Cardiac fibroblast (primary cell): ENCODE results near the gene TOX2.

ENCODE experiments used
- DNase-seq, 2 donors: peaks; one replicate each; pipeline versions ENCODE4 v3.0.0 to v3.0.0-alpha.2; 2010; ENCODE audit warnings: low read depth in 2 of 2
- H3K4me3 ChIP-seq, 2 donors: replicated peaks in 1 of 2; 1 replicate in 1 of 2; 2 replicates in 1 of 2; pipeline ENCODE4 v1.5.1; 2011; ENCODE audit warnings: low read depth in 2 of 2, low read length in 2 of 2, mild to moderate bottlenecking in 2 of 2, moderate library complexity in 1 of 2
- CTCF ChIP-seq: IDR thresholded peaks from one replicate; pipeline ENCODE4 v1.5.1; 2011; ENCODE audit warnings: low read depth, mild to moderate bottlenecking, low read length, inconsistent platforms

The TOX2 gene

GRCh38 chr20:44091026-44091425 is 176.4 kb downstream of the TOX2 start:
- DNase-seq: no peak
- no peak for TF ChIP-seq CTCF
- H3K4me3 ChIP-seq: no peak overlapping the region

- DNase-seq: peak; percentile 67 to 79
These were observed 178.0 kb downstream of the TOX2 start for GRCh38 chr20:44092551-44093248.

GRCh38 chr20:44093249-44093582 is 178.6 kb downstream of the TOX2 start:
- DNase-seq: no peak
- no peak for TF ChIP-seq CTCF
- H3K4me3 ChIP-seq: no peak overlapping the region

More at GRCh38 chr20:44092551-44093248, 178.0 kb downstream of the TOX2 start:
- TF ChIP-seq CTCF: peak; percentile 53
- H3K4me3 ChIP-seq: no peak overlapping the region

- DNase-seq: no peak
- no peak overlapping the region for H3K4me3 ChIP-seq
- TF ChIP-seq CTCF: no peak
These were observed 181.2 kb downstream of the TOX2 start for GRCh38 chr20:44095831-44096230.

GRCh38 chr20:44097521-44098255 is 183.0 kb downstream of the TOX2 start:
- no peak overlapping the region for H3K4me3 ChIP-seq
- no peak for TF ChIP-seq CTCF
- peak; percentile 29 to 44 for DNase-seq

- H3K4me3 ChIP-seq: no peak overlapping the region
- no peak for DNase-seq
- no peak for TF ChIP-seq CTCF
These were observed 183.6 kb downstream of the TOX2 start for GRCh38 chr20:44098256-44098630.
